ENCODE results near the gene SWSAP1.
"Not testable (repeated sequence)": the region's sequence is repeated elsewhere in the genome, so short reads cannot be mapped to it uniquely, and the experiment has no call there.

The SWSAP1 gene

GRCh38 chr19:11379269-11379845, 4.9 kb downstream of the SWSAP1 start:
- not testable (repeated sequence) for DNase-seq

- DNase-seq: no peak
These were observed 5.4 kb downstream of the SWSAP1 start for GRCh38 chr19:11379857-11380350.

GRCh38 chr19:11380653-11381537, 6.4 kb downstream of the SWSAP1 start:
- peak; percentile 99 for DNase-seq

- no peak for DNase-seq
These were observed 8.6 kb downstream of the SWSAP1 start for GRCh38 chr19:11382898-11383705.

GRCh38 chr19:11383706-11384048, 9.2 kb downstream of the SWSAP1 start:
- DNase-seq: no peak

- no peak for DNase-seq
These were observed 10.3 kb downstream of the SWSAP1 start for GRCh38 chr19:11384778-11385129.

GRCh38 chr19:11387162-11388034, 12.9 kb downstream of the SWSAP1 start:
- peak; percentile 5 for DNase-seq

GRCh38 chr19:11390359-11390758, 15.9 kb downstream of the SWSAP1 start:
- DNase-seq: no peak

- no peak for DNase-seq
These were observed 16.6 kb downstream of the SWSAP1 start for GRCh38 chr19:11390933-11391680.

GRCh38 chr19:11397089-11397610, 22.7 kb downstream of the SWSAP1 start:
- DNase-seq: no peak

- DNase-seq: no peak
These were observed 25.2 kb downstream of the SWSAP1 start for GRCh38 chr19:11399667-11400066.

GRCh38 chr19:11400798-11401197, 26.3 kb downstream of the SWSAP1 start:
- DNase-seq: no peak

- DNase-seq: no peak
These were observed 27.5 kb downstream of the SWSAP1 start for GRCh38 chr19:11401808-11402543.

GRCh38 chr19:11404588-11405222, 30.2 kb downstream of the SWSAP1 start:
- no peak for DNase-seq

GRCh38 chr19:11405846-11406643, 31.6 kb downstream of the SWSAP1 start:
- no peak for DNase-seq

- DNase-seq: not testable (repeated sequence)
These were observed 32.3 kb downstream of the SWSAP1 start for GRCh38 chr19:11406703-11407236.

GRCh38 chr19:11408591-11408990, 34.1 kb downstream of the SWSAP1 start:
- no peak for DNase-seq

GRCh38 chr19:11410682-11411081, 36.2 kb downstream of the SWSAP1 start:
- DNase-seq: no peak

- no peak for DNase-seq
These were observed 40.1 kb downstream of the SWSAP1 start for GRCh38 chr19:11414544-11414943.

Data from NCI-H1092 treated with DMSO at 0.1 percent for 48 hours (cell line).